Transverse colon (tissue), 4 donors: ENCODE data around the gene UPK1A.

Source experiments
- EP300 ChIP-seq: sonication (generic); formaldehyde crosslinking; IDR thresholded peaks from one replicate; pipeline ENCODE4 v1.6.1; 2017; ENCODE audit warnings: antibody characterized with exemption, low read depth
- POLR2AphosphoS5 ChIP-seq, 3 donors: sonication (generic); formaldehyde crosslinking; IDR thresholded peaks; one replicate each; pipeline ENCODE4 v1.6.1; 2016; ENCODE audit warnings: antibody characterized with exemption in 3 of 3
- TF ChIP-seq, protein P1 (sequence below), 5 experiments: fragments of 200-600 bp in 3 of 5; fragments of 450-650 bp in 2 of 5; sonication (generic) in 3 of 5; IDR thresholded peaks; 1 replicate in 2 of 5; 2 replicates in 3 of 5; pipeline ENCODE4 v1.5.1; 2016 to 2017; ENCODE audit warnings: antibody characterized with exemption in 5 of 5, inconsistent platforms in 3 of 5, mild to moderate bottlenecking in 2 of 5, moderate library complexity in 1 of 5

DNA sequence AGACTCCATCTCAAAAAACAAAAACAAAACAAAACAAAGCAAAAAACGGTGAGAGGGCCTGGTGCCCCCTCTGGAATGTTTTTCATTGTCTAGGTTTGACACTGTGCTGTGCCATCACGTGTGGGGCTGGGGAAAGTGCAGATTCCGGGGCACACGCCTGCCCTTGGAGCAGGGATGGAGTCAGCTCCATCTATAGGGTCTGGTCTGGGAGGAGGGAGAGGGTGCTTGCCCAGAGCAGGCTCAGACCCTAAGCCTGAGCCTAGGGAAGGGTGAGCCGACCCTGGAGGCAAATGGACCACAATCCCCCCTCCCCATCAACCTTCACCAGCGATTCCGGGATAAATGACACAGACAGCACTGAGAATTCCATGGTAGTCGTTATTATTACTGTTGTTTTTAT lies 27.1 kb downstream of the UPK1A start:
- no peak for TF ChIP-seq EP300
- TF ChIP-seq, protein P1, sequence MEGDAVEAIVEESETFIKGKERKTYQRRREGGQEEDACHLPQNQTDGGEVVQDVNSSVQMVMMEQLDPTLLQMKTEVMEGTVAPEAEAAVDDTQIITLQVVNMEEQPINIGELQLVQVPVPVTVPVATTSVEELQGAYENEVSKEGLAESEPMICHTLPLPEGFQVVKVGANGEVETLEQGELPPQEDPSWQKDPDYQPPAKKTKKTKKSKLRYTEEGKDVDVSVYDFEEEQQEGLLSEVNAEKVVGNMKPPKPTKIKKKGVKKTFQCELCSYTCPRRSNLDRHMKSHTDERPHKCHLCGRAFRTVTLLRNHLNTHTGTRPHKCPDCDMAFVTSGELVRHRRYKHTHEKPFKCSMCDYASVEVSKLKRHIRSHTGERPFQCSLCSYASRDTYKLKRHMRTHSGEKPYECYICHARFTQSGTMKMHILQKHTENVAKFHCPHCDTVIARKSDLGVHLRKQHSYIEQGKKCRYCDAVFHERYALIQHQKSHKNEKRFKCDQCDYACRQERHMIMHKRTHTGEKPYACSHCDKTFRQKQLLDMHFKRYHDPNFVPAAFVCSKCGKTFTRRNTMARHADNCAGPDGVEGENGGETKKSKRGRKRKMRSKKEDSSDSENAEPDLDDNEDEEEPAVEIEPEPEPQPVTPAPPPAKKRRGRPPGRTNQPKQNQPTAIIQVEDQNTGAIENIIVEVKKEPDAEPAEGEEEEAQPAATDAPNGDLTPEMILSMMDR (IDR thresholded peaks at IDR 0.05) = no peak
- TF ChIP-seq POLR2AphosphoS5 (IDR thresholded peaks at IDR 0.05) = no peak
